ENCODE data around the gene GLIS2. TPM values are rescaled to one million over a fixed set of nuclear protein-coding genes. Genes with fewer than 3 reads are reported as not detected.

The GLIS2 gene
- total RNA-seq, 1 donor from 2014 or later: 6.9 TPM

GRCh38 chr16:4316864-4317531 is 1.1 kb downstream of the GLIS2 start:
- no peaks in the 10 kb centered on the region for H3K27me3 ChIP-seq
- H3K4me3 ChIP-seq: peak overlapping the region; percentile 60 to 65
- intact Hi-C loops (cut with DNase I): loop anchor here (5.0 kb wide), 1 partner anchor 45 kb away; the partner anchor contains the start of gene TFAP4

GRCh38 chr16:4317532-4318450 is 1.9 kb downstream of the GLIS2 start:
- TF ChIP-seq CTCF (IDR thresholded peaks at IDR 0.05): no peak
- TF ChIP-seq POLR2AphosphoS5 (IDR thresholded peaks at IDR 0.05; ENCODE audit: insufficient read depth in 1 of 2, low read depth in 1 of 2): no peak
- no peak for TF ChIP-seq POLR2A (IDR thresholded peaks at IDR 0.05)
- Histone ChIP-seq H3K36me3 (no peaks in the 10 kb centered on the region), H3K27ac (peak overlapping the region; percentile 85), H3K4me1 (peaks cover 81% of the 10 kb centered on the region), H3K9me3 (no peaks in the 10 kb centered on the region), H3K4me3 (peak overlapping the region; percentile 60 to 65), H3K27me3 (no peaks in the 10 kb centered on the region)
- DNase-seq (ENCODE audit: extremely low spot score in 2 of 2): no peak
- intact Hi-C loops (cut with DNase I): loop anchor here (5.0 kb wide), 1 partner anchor 45 kb away; the partner anchor contains the start of gene TFAP4

More at GRCh38 chr16:4316864-4317531, 1.1 kb downstream of the GLIS2 start:
- Histone ChIP-seq H3K27ac (peak overlapping the region; percentile 85), H3K4me1 (peaks cover 73% of the 10 kb centered on the region), H3K36me3 (no peaks in the 10 kb centered on the region), H3K9me3 (no peaks in the 10 kb centered on the region)
- DNase-seq (ENCODE audit: extremely low spot score in 2 of 2): no peak
- no peak for TF ChIP-seq POLR2A (IDR thresholded peaks at IDR 0.05)
- peak in 1 of 2 donors; percentile 56 for TF ChIP-seq POLR2AphosphoS5 (IDR thresholded peaks at IDR 0.05; ENCODE audit: insufficient read depth in 1 of 2, low read depth in 1 of 2)

GRCh38 chr16:4318451-4318910 is 2.6 kb downstream of the GLIS2 start:
- DNase-seq (ENCODE audit: extremely low spot score in 2 of 2): no peak
- Histone ChIP-seq H3K27ac (peak overlapping the region; percentile 85), H3K27me3 (no peaks in the 10 kb centered on the region), H3K9me3 (no peaks in the 10 kb centered on the region), H3K36me3 (no peaks in the 10 kb centered on the region), H3K4me1 (peaks cover 87% of the 10 kb centered on the region), H3K4me3 (peak overlapping the region in 1 of 2 donors; percentile 60)
- intact Hi-C loops (cut with DNase I): loop anchor here (5.0 kb wide), 1 partner anchor 46 kb away; the partner anchor contains the start of gene TFAP4
- TF ChIP-seq CTCF (IDR thresholded peaks at IDR 0.05) (no peak), POLR2AphosphoS5 (IDR thresholded peaks at IDR 0.05; ENCODE audit: insufficient read depth in 1 of 2, low read depth in 1 of 2) (no peak)

GRCh38 chr16:4318967-4319366 is 3.1 kb downstream of the GLIS2 start:
- peak overlapping the region; percentile 85 for H3K27ac ChIP-seq
- H3K4me3 ChIP-seq: no peak overlapping the region
- H3K27me3 ChIP-seq: no peaks in the 10 kb centered on the region
- no peaks in the 10 kb centered on the region for H3K9me3 ChIP-seq
- TF ChIP-seq CTCF (IDR thresholded peaks at IDR 0.05) (no peak), POLR2AphosphoS5 (IDR thresholded peaks at IDR 0.05; ENCODE audit: insufficient read depth in 1 of 2, low read depth in 1 of 2) (no peak), POLR2A (IDR thresholded peaks at IDR 0.05) (no peak)
- no peaks in the 10 kb centered on the region for H3K36me3 ChIP-seq
- intact Hi-C loops (cut with DNase I): loop anchor here (5.0 kb wide), 1 partner anchor 47 kb away; the partner anchor contains the start of gene TFAP4
- no peak for DNase-seq (ENCODE audit: extremely low spot score in 2 of 2)
- H3K4me1 ChIP-seq: peaks cover 87% of the 10 kb centered on the region

All from vagina (tissue), 2 donors.